PC-9 (cell line): Measurements from ENCODE around the gene ADCY2. TPM values are rescaled to one million over a fixed set of nuclear protein-coding genes. Genes with fewer than 3 reads are reported as not detected.

Experiments
- BruUV-seq: library from RNA; stranded (reverse); fragments of 400-500 nt; replicated peaks from 2 replicates; lab custom pipeline; 2021; lab: Mats Ljungman, UMichigan
- CTCF ChIA-PET: fragments of 300-600 bp; sonication (Branson Sonifier 250); formaldehyde crosslinking; loops from one replicate; lab custom pipeline; 2022; ENCODE audit warnings: antibody characterized with exemption; lab: Charles Lee
- POLR2A ChIA-PET: fragments of 300-600 bp; sonication (Branson Sonifier 250); formaldehyde crosslinking; loops from one replicate; lab custom pipeline; 2022; ENCODE audit warnings: antibody characterized with exemption; ENCODE audit not compliant: unreplicated experiment; lab: Charles Lee
- DNase-seq, 2 experiments: peaks; one replicate each; pipeline versions ENCODE4 v3.0.0 to v3.0.0-alpha.2; 2015 to 2022; ENCODE audit warnings: mixed read lengths in 1 of 2
- H2AFZ ChIP-seq: fragments of 200-600 bp; sonication (generic); 2 replicates; pipeline ENCODE4 v1.8.1; 2017; ENCODE audit warnings: antibody characterized with exemption
- H3F3A ChIP-seq: fragments of 200-600 bp; sonication (generic); 2 replicates; pipeline ENCODE4 v1.8.1; 2017; ENCODE audit warnings: antibody characterized with exemption, mild to moderate bottlenecking, low read depth; ENCODE audit not compliant: insufficient read depth
- H3K27ac ChIP-seq: fragments of 200-600 bp; sonication (generic); 2 replicates; pipeline ENCODE4 v1.6.1; 2016; ENCODE audit warnings: mixed run types
- H3K27me3 ChIP-seq: fragments of 200-600 bp; sonication (generic); 2 replicates; pipeline ENCODE4 v1.6.1; 2016; ENCODE audit warnings: low read depth, mixed run types; ENCODE audit not compliant: insufficient read depth
- H3K36me3 ChIP-seq: fragments of 200-600 bp; sonication (generic); 2 replicates; pipeline ENCODE4 v1.6.1; 2016; ENCODE audit warnings: low read depth, mixed run types
- H3K4me1 ChIP-seq: fragments of 200-600 bp; sonication (generic); replicated peaks from 2 replicates; pipeline ENCODE4 v1.6.1; 2016; ENCODE audit warnings: mixed run types; ENCODE audit not compliant: insufficient read depth
- H3K4me2 ChIP-seq: fragments of 200-600 bp; sonication (generic); 2 replicates; pipeline ENCODE4 v1.6.1; 2017; ENCODE audit warnings: mixed run types
- H3K4me3 ChIP-seq: fragments of 200-600 bp; sonication (generic); 2 replicates; pipeline ENCODE4 v1.6.1; 2016; ENCODE audit warnings: mixed run types
- H3K79me2 ChIP-seq: fragments of 200-600 bp; sonication (generic); 2 replicates; pipeline ENCODE4 v1.6.1; 2017; ENCODE audit warnings: low read depth, mixed run types
- H3K9me2 ChIP-seq: fragments of 200-600 bp; sonication (generic); 2 replicates; pipeline ENCODE4 v1.8.1; 2017; ENCODE audit warnings: mild to moderate bottlenecking; ENCODE audit not compliant: insufficient read depth
- H3K9me3 ChIP-seq: fragments of 200-600 bp; sonication (generic); 2 replicates; pipeline ENCODE4 v1.8.1; 2016; ENCODE audit warnings: low read depth; ENCODE audit not compliant: insufficient read depth
- H4K20me1 ChIP-seq: fragments of 200-600 bp; sonication (generic); 2 replicates; pipeline ENCODE4 v1.8.1; 2017; ENCODE audit not compliant: insufficient read depth
- EZH2 ChIP-seq: fragments of 200-600 bp; sonication (generic); IDR thresholded peaks from 2 replicates; pipeline ENCODE4 v1.8.0; 2017; ENCODE audit warnings: antibody characterized with exemption, low read depth
- intact Hi-C: fragments of 100-400 bp; cut with micrococcal nuclease; formaldehyde crosslinking; loops from one replicate; pipeline ENCODE4 v1.10.0; 2022; ENCODE audit not compliant: unreplicated experiment
- total RNA-seq: library from RNA; stranded (reverse); gene quantifications from 2 replicates; pipeline ENCODE4 v1.2.3, GENCODE V29; 2021
- TF ChIP-seq, protein P1 (sequence below): fragments of 200-600 bp; sonication (generic); conservative IDR thresholded peaks from 2 replicates; pipeline ENCODE4 v1.6.1; 2017; ENCODE audit warnings: mixed run types, antibody characterized with exemption, mild to moderate bottlenecking, moderate library complexity

ADCY2 gene
- total RNA-seq, 1 experiment from 2014 or later = not detected

- TF ChIP-seq EZH2 = no peak
- TF ChIP-seq, protein P1, sequence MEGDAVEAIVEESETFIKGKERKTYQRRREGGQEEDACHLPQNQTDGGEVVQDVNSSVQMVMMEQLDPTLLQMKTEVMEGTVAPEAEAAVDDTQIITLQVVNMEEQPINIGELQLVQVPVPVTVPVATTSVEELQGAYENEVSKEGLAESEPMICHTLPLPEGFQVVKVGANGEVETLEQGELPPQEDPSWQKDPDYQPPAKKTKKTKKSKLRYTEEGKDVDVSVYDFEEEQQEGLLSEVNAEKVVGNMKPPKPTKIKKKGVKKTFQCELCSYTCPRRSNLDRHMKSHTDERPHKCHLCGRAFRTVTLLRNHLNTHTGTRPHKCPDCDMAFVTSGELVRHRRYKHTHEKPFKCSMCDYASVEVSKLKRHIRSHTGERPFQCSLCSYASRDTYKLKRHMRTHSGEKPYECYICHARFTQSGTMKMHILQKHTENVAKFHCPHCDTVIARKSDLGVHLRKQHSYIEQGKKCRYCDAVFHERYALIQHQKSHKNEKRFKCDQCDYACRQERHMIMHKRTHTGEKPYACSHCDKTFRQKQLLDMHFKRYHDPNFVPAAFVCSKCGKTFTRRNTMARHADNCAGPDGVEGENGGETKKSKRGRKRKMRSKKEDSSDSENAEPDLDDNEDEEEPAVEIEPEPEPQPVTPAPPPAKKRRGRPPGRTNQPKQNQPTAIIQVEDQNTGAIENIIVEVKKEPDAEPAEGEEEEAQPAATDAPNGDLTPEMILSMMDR = no peak
- Histone ChIP-seq H3K4me3 (no peak overlapping the region), H3K9me3 (no peaks in the 10 kb centered on the region), H3K4me1 (no peaks in the 10 kb centered on the region), H3F3A (no peaks in the 10 kb centered on the region), H4K20me1 (peaks cover 20% of the 10 kb centered on the region), H3K27me3 (no peaks in the 10 kb centered on the region), H3K36me3 (peaks cover 41% of the 10 kb centered on the region), H3K9me2 (no peaks in the 10 kb centered on the region), H3K79me2 (peaks cover 30% of the 10 kb centered on the region), H2AFZ (no peak overlapping the region), H3K4me2 (no peak overlapping the region), H3K27ac (no peak overlapping the region)
- ChIA-PET POLR2A (no interaction called here), CTCF (no interaction called here)
- DNase-seq = no peak
- no TSS peak for BruUV-seq
- intact Hi-C loops = no loop called here
Measured at GRCh38 chr5:7876867-7877266, 480.9 kb downstream of the ADCY2 start.

GRCh38 chr5:7877851-7878250 is 481.9 kb downstream of the ADCY2 start:
- Histone ChIP-seq H3K27ac (no peak overlapping the region), H3K9me3 (no peaks in the 10 kb centered on the region), H4K20me1 (peaks cover 11% of the 10 kb centered on the region), H3K36me3 (peaks cover 42% of the 10 kb centered on the region), H3K4me2 (no peak overlapping the region), H3K4me3 (no peak overlapping the region), H2AFZ (no peak overlapping the region), H3F3A (no peaks in the 10 kb centered on the region), H3K79me2 (peaks cover 20% of the 10 kb centered on the region), H3K4me1 (no peaks in the 10 kb centered on the region), H3K27me3 (no peaks in the 10 kb centered on the region), H3K9me2 (no peaks in the 10 kb centered on the region)
- intact Hi-C loops = no loop called here
- ChIA-PET CTCF (no interaction called here), POLR2A (no interaction called here)
- TF ChIP-seq, protein P1 = no peak
- no peak for TF ChIP-seq EZH2
- no peak for DNase-seq
- no TSS peak for BruUV-seq

DNA sequence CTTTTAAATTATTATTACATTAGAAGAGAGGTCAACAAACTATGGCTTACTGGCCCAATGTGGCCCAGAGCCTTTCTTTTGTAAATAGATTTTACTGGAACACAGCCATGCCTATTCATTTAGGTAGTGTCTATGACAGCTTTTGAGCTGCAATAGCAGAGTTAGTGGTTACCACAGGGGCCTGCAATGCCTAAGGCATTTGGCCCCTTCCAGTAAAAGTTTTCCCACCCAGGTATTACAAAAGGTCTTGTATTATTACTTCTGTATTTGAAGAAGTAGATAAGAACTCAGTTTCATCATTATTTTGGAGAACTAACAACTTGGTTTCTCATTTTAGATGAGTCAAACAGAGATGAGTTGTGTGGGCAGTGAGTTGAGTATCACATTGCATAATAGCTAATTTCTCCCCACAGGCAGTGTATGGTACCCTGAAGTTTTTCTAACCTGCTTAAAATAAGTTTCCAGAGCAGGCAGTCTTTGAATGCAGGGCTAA is 482.5 kb downstream of the ADCY2 start:
- no peak for DNase-seq

More for the DNA sequence above, 482.5 kb downstream of the ADCY2 start:
- intact Hi-C loops = no loop called here
- CTCF ChIA-PET = no interaction called here
- Histone ChIP-seq H3K4me1 (no peaks in the 10 kb centered on the region), H3K9me2 (no peaks in the 10 kb centered on the region), H3K36me3 (peaks cover 48% of the 10 kb centered on the region), H3K27me3 (no peaks in the 10 kb centered on the region), H3K4me3 (no peak overlapping the region), H4K20me1 (peaks cover 7% of the 10 kb centered on the region), H3F3A (no peaks in the 10 kb centered on the region), H3K9me3 (no peaks in the 10 kb centered on the region), H3K27ac (no peak overlapping the region), H2AFZ (no peak overlapping the region), H3K4me2 (no peak overlapping the region), H3K79me2 (peaks cover 14% of the 10 kb centered on the region)
- POLR2A ChIA-PET = no interaction called here
- BruUV-seq = no TSS peak
- no peak for TF ChIP-seq EZH2
- TF ChIP-seq, protein P1 = no peak
